ENCODE data around the gene OSBPL10.

Gene OSBPL10

GRCh38 chr3:31671451-31671850, 309.6 kb downstream of the OSBPL10 start (continued):
- TF ChIP-seq, protein P1, sequence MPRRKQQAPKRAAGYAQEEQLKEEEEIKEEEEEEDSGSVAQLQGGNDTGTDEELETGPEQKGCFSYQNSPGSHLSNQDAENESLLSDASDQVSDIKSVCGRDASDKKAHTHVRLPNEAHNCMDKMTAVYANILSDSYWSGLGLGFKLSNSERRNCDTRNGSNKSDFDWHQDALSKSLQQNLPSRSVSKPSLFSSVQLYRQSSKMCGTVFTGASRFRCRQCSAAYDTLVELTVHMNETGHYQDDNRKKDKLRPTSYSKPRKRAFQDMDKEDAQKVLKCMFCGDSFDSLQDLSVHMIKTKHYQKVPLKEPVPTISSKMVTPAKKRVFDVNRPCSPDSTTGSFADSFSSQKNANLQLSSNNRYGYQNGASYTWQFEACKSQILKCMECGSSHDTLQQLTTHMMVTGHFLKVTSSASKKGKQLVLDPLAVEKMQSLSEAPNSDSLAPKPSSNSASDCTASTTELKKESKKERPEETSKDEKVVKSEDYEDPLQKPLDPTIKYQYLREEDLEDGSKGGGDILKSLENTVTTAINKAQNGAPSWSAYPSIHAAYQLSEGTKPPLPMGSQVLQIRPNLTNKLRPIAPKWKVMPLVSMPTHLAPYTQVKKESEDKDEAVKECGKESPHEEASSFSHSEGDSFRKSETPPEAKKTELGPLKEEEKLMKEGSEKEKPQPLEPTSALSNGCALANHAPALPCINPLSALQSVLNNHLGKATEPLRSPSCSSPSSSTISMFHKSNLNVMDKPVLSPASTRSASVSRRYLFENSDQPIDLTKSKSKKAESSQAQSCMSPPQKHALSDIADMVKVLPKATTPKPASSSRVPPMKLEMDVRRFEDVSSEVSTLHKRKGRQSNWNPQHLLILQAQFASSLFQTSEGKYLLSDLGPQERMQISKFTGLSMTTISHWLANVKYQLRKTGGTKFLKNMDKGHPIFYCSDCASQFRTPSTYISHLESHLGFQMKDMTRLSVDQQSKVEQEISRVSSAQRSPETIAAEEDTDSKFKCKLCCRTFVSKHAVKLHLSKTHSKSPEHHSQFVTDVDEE (CRISPR knock-in tag; IDR thresholded peaks at IDR 0.05) = no peak

GRCh38 chr3:31670722-31671121, 310.3 kb downstream of the OSBPL10 start:
- no peak for ATAC-seq
- no peak for TF ChIP-seq OSR1 (CRISPR knock-in tag; IDR thresholded peaks at IDR 0.05)
- TF ChIP-seq, protein P1 (CRISPR knock-in tag; IDR thresholded peaks at IDR 0.05) = no peak
- TF ChIP-seq CSDC2 (CRISPR knock-in tag; IDR thresholded peaks at IDR 0.05) = no peak
- TF ChIP-seq PPARA (CRISPR knock-in tag; IDR thresholded peaks at IDR 0.05; ENCODE audit: borderline replicate concordance) = no peak
- TF ChIP-seq TOX (CRISPR knock-in tag; IDR thresholded peaks at IDR 0.05; ENCODE audit: borderline replicate concordance) = no peak
- no peak for TF ChIP-seq ZNF70 (CRISPR knock-in tag; IDR thresholded peaks at IDR 0.05)
- TF ChIP-seq ZNF8 (CRISPR knock-in tag; IDR thresholded peaks at IDR 0.05) = no peak
- no peak for TF ChIP-seq ZC3H10 (CRISPR knock-in tag; IDR thresholded peaks at IDR 0.05)
- TF ChIP-seq RARB (CRISPR knock-in tag; IDR thresholded peaks at IDR 0.05) = no peak
- TF ChIP-seq, protein P2, sequence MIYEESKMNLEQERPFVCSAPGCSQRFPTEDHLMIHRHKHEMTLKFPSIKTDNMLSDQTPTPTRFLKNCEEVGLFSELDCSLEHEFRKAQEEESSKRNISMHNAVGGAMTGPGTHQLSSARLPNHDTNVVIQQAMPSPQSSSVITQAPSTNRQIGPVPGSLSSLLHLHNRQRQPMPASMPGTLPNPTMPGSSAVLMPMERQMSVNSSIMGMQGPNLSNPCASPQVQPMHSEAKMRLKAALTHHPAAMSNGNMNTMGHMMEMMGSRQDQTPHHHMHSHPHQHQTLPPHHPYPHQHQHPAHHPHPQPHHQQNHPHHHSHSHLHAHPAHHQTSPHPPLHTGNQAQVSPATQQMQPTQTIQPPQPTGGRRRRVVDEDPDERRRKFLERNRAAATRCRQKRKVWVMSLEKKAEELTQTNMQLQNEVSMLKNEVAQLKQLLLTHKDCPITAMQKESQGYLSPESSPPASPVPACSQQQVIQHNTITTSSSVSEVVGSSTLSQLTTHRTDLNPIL (CRISPR knock-in tag; IDR thresholded peaks at IDR 0.05; ENCODE audit: low read depth) = no peak
- no peak for TF ChIP-seq ZNF565 (CRISPR knock-in tag; conservative IDR thresholded peaks at IDR 0.05; ENCODE audit: low read depth)
- TF ChIP-seq PATZ1 (CRISPR knock-in tag; IDR thresholded peaks at IDR 0.05; ENCODE audit: borderline replicate concordance) = no peak

DNA sequence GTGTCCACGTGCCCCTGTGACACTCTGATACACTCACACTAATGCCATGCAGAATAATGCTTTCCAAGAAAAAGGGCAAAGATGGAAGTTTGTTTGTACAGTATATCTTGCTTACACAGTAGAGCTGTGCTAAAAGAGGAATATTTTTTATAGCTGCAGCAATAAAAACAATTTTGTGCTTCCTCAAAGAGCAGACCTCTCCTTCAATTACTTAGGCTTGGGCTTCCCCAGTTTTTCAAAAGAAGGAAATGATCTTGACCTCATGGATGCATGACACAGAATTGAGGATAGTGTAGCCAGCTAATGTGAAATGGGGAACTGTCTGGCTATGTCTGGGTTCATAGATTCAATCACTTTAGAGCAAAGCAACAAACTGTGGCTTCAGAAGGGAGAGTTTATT, 310.9 kb downstream of the OSBPL10 start:
- no peak for ATAC-seq
- TF ChIP-seq, protein P2 (CRISPR knock-in tag; IDR thresholded peaks at IDR 0.05; ENCODE audit: low read depth) = no peak
- TF ChIP-seq BACH2 (CRISPR knock-in tag; IDR thresholded peaks at IDR 0.05; ENCODE audit: borderline replicate concordance) (no peak), SNAI2 (CRISPR knock-in tag; IDR thresholded peaks at IDR 0.05) (no peak), CSDC2 (CRISPR knock-in tag; IDR thresholded peaks at IDR 0.05) (no peak), ARNTL (CRISPR knock-in tag; IDR thresholded peaks at IDR 0.05; ENCODE audit: borderline replicate concordance, low read depth) (no peak), PPARA (CRISPR knock-in tag; IDR thresholded peaks at IDR 0.05; ENCODE audit: borderline replicate concordance) (no peak), ZFP3 (CRISPR knock-in tag; IDR thresholded peaks at IDR 0.05) (no peak), RARB (CRISPR knock-in tag; IDR thresholded peaks at IDR 0.05) (no peak), ZNF565 (CRISPR knock-in tag; conservative IDR thresholded peaks at IDR 0.05; ENCODE audit: low read depth) (no peak), ESRRG (CRISPR knock-in tag; IDR thresholded peaks at IDR 0.05) (no peak), ZNF8 (CRISPR knock-in tag; IDR thresholded peaks at IDR 0.05) (no peak), OSR1 (CRISPR knock-in tag; IDR thresholded peaks at IDR 0.05) (no peak), GLIS3 (CRISPR knock-in tag; IDR thresholded peaks at IDR 0.05) (no peak), PATZ1 (CRISPR knock-in tag; IDR thresholded peaks at IDR 0.05; ENCODE audit: borderline replicate concordance) (no peak)
- TF ChIP-seq, protein P3, sequence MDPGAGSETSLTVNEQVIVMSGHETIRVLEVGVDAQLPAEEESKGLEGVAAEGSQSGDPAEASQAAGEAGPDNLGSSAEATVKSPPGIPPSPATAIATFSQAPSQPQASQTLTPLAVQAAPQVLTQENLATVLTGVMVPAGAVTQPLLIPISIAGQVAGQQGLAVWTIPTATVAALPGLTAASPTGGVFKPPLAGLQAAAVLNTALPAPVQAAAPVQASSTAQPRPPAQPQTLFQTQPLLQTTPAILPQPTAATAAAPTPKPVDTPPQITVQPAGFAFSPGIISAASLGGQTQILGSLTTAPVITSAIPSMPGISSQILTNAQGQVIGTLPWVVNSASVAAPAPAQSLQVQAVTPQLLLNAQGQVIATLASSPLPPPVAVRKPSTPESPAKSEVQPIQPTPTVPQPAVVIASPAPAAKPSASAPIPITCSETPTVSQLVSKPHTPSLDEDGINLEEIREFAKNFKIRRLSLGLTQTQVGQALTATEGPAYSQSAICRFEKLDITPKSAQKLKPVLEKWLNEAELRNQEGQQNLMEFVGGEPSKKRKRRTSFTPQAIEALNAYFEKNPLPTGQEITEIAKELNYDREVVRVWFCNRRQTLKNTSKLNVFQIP (CRISPR knock-in tag; IDR thresholded peaks at IDR 0.05; ENCODE audit: borderline replicate concordance, low read depth) = no peak
- TF ChIP-seq, protein P1 (CRISPR knock-in tag; IDR thresholded peaks at IDR 0.05) = no peak

Data from SK-N-SH treated with all-trans-retinoic acid at 6 μM for 48 hours (cell line).